ENCODE measurements around the gene BORCS8.

BORCS8 gene

DNA sequence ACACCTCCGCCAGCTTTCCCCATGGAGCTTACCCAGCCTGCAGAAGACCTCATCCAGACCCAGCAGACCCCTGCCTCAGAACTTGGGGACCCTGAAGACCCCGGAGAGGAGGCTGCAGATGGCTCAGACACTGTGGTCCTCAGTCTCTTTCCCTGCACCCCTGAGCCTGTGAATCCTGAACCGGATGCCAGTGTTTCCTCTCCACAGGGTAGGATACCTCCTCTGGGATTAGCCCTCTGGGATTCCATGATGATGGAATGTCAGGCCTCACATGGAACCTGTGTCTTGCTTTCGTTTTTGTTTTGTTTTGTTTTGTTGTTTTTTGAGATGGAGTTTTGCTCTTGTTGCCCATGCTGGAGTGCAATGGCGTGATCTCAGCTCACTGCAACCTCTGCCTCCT is 2.0 kb upstream of the BORCS8 start:
- TF ChIP-seq, protein P1, sequence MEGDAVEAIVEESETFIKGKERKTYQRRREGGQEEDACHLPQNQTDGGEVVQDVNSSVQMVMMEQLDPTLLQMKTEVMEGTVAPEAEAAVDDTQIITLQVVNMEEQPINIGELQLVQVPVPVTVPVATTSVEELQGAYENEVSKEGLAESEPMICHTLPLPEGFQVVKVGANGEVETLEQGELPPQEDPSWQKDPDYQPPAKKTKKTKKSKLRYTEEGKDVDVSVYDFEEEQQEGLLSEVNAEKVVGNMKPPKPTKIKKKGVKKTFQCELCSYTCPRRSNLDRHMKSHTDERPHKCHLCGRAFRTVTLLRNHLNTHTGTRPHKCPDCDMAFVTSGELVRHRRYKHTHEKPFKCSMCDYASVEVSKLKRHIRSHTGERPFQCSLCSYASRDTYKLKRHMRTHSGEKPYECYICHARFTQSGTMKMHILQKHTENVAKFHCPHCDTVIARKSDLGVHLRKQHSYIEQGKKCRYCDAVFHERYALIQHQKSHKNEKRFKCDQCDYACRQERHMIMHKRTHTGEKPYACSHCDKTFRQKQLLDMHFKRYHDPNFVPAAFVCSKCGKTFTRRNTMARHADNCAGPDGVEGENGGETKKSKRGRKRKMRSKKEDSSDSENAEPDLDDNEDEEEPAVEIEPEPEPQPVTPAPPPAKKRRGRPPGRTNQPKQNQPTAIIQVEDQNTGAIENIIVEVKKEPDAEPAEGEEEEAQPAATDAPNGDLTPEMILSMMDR (IDR thresholded peaks at IDR 0.05; ENCODE audit: unreplicated experiment in 3 of 3), result no peak
- peak overlapping the region in 2 of 3 experiments; percentile 70 to 79 for H3K27ac Mint-ChIP-seq
- peak overlapping the region; percentile 97 to 100 (median 99) for H3K4me3 Mint-ChIP-seq
- peaks cover 25% of the 10 kb centered on the region for H3K36me3 Mint-ChIP-seq (ENCODE audit: low read depth)
- H3K4me1 Mint-ChIP-seq, result peaks cover 22% of the 10 kb centered on the region
- no peaks in the 10 kb centered on the region for H3K27me3 Mint-ChIP-seq (ENCODE audit: low read depth)
- H3K9me3 Mint-ChIP-seq, result no peaks in the 10 kb centered on the region

DNA sequence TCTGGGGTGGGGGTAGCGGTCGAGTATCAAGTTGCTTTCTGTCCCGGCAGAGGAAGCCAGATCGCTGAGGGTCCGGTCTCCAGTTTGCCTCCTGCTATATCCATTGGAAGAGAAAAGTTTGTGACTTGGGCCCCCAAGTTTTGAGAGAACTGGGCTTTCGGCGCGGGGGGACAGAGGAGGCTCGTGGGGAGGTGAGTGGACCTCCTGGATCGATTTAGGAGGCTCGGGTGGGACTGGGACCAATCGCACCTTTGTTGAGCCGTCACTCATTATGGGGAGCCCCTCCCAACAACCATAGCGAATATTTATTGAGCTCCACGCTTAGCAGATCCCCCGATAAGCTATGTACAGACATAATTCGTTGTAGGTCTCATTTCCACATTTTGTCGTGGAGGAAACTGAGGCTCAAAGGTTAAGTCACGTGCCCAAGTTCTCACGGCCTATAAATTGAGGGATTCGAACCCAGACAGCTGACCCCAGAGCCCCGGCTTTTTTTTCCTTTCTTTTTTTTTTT is 1.0 kb upstream of the BORCS8 start:
- Mint-ChIP-seq H3K27ac (peak overlapping the region; percentile 99 to 100 (median 99)), H3K4me1 (peaks cover 22% of the 10 kb centered on the region), H3K27me3 (ENCODE audit: low read depth) (no peaks in the 10 kb centered on the region), H3K4me3 (peak overlapping the region; percentile 97 to 100 (median 99)), H3K36me3 (ENCODE audit: low read depth) (peaks cover 17% of the 10 kb centered on the region), H3K9me3 (no peaks in the 10 kb centered on the region)
- TF ChIP-seq, protein P1 (IDR thresholded peaks at IDR 0.05; ENCODE audit: unreplicated experiment in 3 of 3), result no peak

DNA sequence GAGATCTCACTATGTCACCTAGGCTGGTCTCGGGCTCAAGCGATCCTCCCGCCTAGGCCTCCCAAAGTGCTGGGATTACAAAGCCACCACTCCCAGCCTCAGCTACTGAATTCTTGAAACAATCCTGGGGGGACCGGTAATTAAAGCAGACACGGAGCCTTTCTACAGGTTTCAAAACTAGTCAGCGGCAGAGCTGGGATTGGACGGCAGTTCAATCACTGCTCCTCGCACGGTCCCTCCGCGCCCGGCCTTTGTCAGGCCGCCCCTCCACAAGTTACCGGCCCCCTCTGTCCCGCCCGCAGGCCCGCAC is 229 bp downstream of the BORCS8 start:
- Mint-ChIP-seq H3K4me1 (peaks cover 22% of the 10 kb centered on the region), H3K27ac (peak overlapping the region; percentile 99 to 100 (median 99)), H3K4me3 (peak overlapping the region; percentile 97 to 100 (median 99)), H3K27me3 (ENCODE audit: low read depth) (no peaks in the 10 kb centered on the region), H3K9me3 (no peaks in the 10 kb centered on the region), H3K36me3 (ENCODE audit: low read depth) (peaks cover 9% of the 10 kb centered on the region)
- TF ChIP-seq, protein P1 (IDR thresholded peaks at IDR 0.05; ENCODE audit: unreplicated experiment in 3 of 3), result no peak

DNA sequence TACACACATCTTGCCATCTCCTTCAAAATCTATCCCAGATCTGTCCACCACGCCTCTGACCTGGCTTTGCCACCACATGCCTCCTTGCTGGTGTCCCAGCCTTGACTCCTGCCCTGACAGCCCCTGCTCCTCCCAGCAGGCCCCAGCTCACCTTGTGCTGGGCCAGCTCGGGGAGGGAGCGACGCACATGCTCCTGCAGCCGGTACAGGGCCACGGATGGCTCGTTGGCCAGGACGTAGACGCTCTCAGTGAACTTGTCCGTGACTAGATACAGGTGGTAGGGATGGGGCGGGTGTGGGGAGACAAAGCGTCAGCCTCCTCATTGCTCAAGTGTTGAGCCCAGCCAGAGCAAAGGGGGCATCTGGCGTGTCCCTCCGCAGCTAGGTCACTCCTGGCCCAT is 5.2 kb downstream of the BORCS8 start:
- Mint-ChIP-seq H3K36me3 (ENCODE audit: low read depth) (peaks cover 22% of the 10 kb centered on the region), H3K9me3 (no peaks in the 10 kb centered on the region), H3K27me3 (ENCODE audit: low read depth) (no peaks in the 10 kb centered on the region), H3K4me1 (no peaks in the 10 kb centered on the region), H3K27ac (no peak overlapping the region), H3K4me3 (no peak overlapping the region)
- TF ChIP-seq, protein P1 (IDR thresholded peaks at IDR 0.05; ENCODE audit: unreplicated experiment in 3 of 3), result no peak

DNA sequence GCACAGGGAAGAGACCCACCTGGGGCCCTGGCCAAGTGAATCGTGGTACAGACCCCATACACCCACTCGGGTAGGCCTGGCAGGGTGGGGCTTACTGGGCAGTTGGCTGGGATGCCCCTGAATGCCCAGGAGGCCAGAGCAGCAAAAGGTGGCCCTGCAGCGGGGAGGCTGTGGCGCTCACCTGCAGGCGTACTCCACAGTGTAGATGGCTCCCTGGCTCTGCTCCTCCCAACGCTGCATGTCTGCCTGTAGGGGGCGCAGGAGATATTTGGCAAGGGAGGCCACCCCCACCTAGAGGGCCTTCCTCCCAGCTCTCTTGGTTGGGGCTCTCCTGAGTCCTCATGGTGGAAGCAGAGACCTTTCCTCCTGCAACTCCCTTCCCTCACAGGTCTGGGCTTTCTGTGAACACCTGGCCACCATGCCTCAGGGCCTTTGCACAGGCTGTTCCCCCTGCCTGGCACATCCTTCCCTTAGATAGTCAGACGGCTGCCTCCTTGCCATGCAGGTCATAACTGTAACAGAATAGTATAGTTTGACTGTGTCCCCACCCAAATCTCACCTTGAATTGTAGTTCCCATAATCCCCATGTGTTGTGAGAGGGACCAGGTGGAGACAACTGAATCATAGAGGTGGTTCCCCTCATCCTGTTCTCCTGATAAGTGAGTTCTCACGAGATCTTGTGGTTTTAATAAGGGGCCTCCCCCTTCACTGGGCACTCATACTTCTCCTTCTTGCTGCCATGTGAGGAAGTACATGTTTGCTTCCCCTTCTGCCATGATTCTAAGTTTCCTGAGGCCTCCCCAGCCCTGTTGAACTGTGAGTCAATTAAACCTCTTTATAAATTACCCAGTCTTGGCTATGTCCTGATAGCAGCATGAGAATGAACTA is 5.9 kb downstream of the BORCS8 start:
- Mint-ChIP-seq H3K4me3 (no peak overlapping the region), H3K27me3 (ENCODE audit: low read depth) (no peaks in the 10 kb centered on the region), H3K36me3 (ENCODE audit: low read depth) (peaks cover 27% of the 10 kb centered on the region), H3K4me1 (no peaks in the 10 kb centered on the region), H3K9me3 (no peaks in the 10 kb centered on the region), H3K27ac (no peak overlapping the region)
- TF ChIP-seq, protein P1 (IDR thresholded peaks at IDR 0.05; ENCODE audit: unreplicated experiment in 3 of 3), result peak; percentile 11 to 45 (median 27)
